K562 (cell line): ENCODE measurements around the gene SUMF2. TPM values are rescaled to one million over a fixed set of nuclear protein-coding genes. Genes with fewer than 3 reads are reported as not detected.

ENCODE experiments used
- ARNT ChIP-seq, 2 experiments: fragments of 450-650 bp; IDR thresholded peaks; 2 replicates each; pipeline ENCODE4 v1.6.1; 2016; ENCODE audit warnings: mild to moderate bottlenecking in 1 of 2
- BRD9 ChIP-seq: fragments of 450-650 bp; IDR thresholded peaks from 2 replicates; pipeline ENCODE4 v1.6.1; 2018; ENCODE audit warnings: low read depth; ENCODE audit not compliant: partially characterized antibody
- CEBPB ChIP-seq: fragments of 450-650 bp; IDR thresholded peaks from 2 replicates; pipeline ENCODE4 v1.6.1; 2016; ENCODE audit warnings: missing genetic modification characterization, missing compliant biosample characterization
- CREB1 ChIP-seq, 2 experiments: sonication (generic) in 1 of 2; formaldehyde crosslinking in 1 of 2; IDR thresholded peaks; 2 replicates each; pipeline versions ENCODE4 v1.6.1 to v1.8.0; 2012 to 2022; ENCODE audit warnings: inconsistent platforms in 1 of 2, mild to moderate bottlenecking in 1 of 2, missing genetic modification reagents in 1 of 2, moderate library complexity in 1 of 2
- CSDE1 ChIP-seq, 2 experiments: fragments of 450-650 bp; IDR thresholded peaks; 2 replicates each; pipeline ENCODE4 v1.6.1; 2016; ENCODE audit warnings: mild to moderate bottlenecking in 1 of 2
- GTF2A2 ChIP-seq: IDR thresholded peaks from 2 replicates; pipeline ENCODE4 v1.6.1; 2016; ENCODE audit warnings: mild to moderate bottlenecking, missing genetic modification characterization, missing compliant biosample characterization
- MCM5 ChIP-seq: fragments of 450-650 bp; IDR thresholded peaks from 2 replicates; pipeline ENCODE4 v1.6.1; 2016; ENCODE audit warnings: low read depth
- PCBP2 ChIP-seq: fragments of 200-400 bp; formaldehyde crosslinking; IDR thresholded peaks from 2 replicates; pipeline ENCODE4 v1.6.1; 2018; ENCODE audit warnings: low read length, low read depth, mild to moderate bottlenecking, moderate library complexity; ENCODE audit not compliant: poor library complexity, severe bottlenecking
- RAD51 ChIP-seq: fragments of 450-650 bp; IDR thresholded peaks from 2 replicates; pipeline ENCODE4 v1.7.1; 2016; ENCODE audit warnings: low read depth, mild to moderate bottlenecking, borderline replicate concordance
- STAG1 ChIP-seq: sonication (generic); formaldehyde crosslinking; IDR thresholded peaks from 2 replicates; pipeline ENCODE4 v1.5.0; 2020; ENCODE audit warnings: missing genetic modification reagents, borderline replicate concordance
- ZFP1 ChIP-seq: fragments of 450-650 bp; formaldehyde crosslinking; IDR thresholded peaks from 2 replicates; pipeline ENCODE4 v1.4.0; 2020; ENCODE audit warnings: mild to moderate bottlenecking, mixed read lengths
- ZNF146 ChIP-seq: IDR thresholded peaks from one replicate; pipeline ENCODE4 v1.6.1; 2018; ENCODE audit warnings: missing compliant biosample characterization; ENCODE audit not compliant: unreplicated experiment
- ZNF75A ChIP-seq: fragments of 450-650 bp; formaldehyde crosslinking; IDR thresholded peaks from 2 replicates; pipeline ENCODE4 v1.4.0; 2020; ENCODE audit warnings: mild to moderate bottlenecking
- polyA plus RNA-seq, 8 experiments: library from polyadenylated mRNA; depleted of rRNA in 4 of 8; stranded (reverse) in 5 of 8; unstranded in 3 of 8; fragments of >200 nt; fragmentation: Nextera tagmentation in 2 of 8; fragmentation: Illumina TruSeq in 1 of 8; extraction: Ambion mirVana in 2 of 8; extraction: Trizol in 1 of 8; gene quantifications; 2 replicates each; pipeline versions ENCODE4 v1.2.1 to v1.2.3, GENCODE V29; 2011 to 2014; ENCODE audit warnings: inconsistent platforms in 1 of 8, missing spikeins in 1 of 8
- total RNA-seq, 7 experiments: library from RNA; depleted of rRNA in 6 of 7; stranded (reverse); fragments of >200 nt in 6 of 7; fragmentation: Illumina TruSeq in 2 of 7; extraction: Trizol in 2 of 7; gene quantifications; 2 replicates each; pipeline versions ENCODE4 v1.2.1 to v1.2.3, GENCODE V29; 2011 to 2021; ENCODE audit warnings: low replicate concordance in 1 of 7
- TF ChIP-seq, protein P1 (sequence below): fragments of 250-450 bp; sonication (Bioruptor Pico); IDR thresholded peaks from 2 replicates; pipeline ENCODE4 v1.4.0; 2020; ENCODE audit warnings: borderline replicate concordance
- TF ChIP-seq, protein P2 (sequence below): fragments of 250-450 bp; sonication (Bioruptor Pico); IDR thresholded peaks from 2 replicates; pipeline ENCODE4 v1.5.0; 2021
- TF ChIP-seq, protein P3 (sequence below): fragments of 250-450 bp; sonication (Bioruptor Pico); IDR thresholded peaks from 2 replicates; pipeline ENCODE4 v1.8.0; 2021; ENCODE audit warnings: moderate library complexity, mild to moderate bottlenecking, inconsistent platforms
- TF ChIP-seq, protein P4 (sequence below): fragments of 450-650 bp; IDR thresholded peaks from 2 replicates; pipeline ENCODE4 v1.7.1; 2018; ENCODE audit warnings: mild to moderate bottlenecking, low read depth; ENCODE audit not compliant: partially characterized antibody

SUMF2 gene
- total and polyA plus RNA-seq, 9 of the 15 experiments (the other 6 are each of a cell fraction or from before 2014, with no cell fraction given), result 39.0 to 113 (median 67.7) TPM

DNA sequence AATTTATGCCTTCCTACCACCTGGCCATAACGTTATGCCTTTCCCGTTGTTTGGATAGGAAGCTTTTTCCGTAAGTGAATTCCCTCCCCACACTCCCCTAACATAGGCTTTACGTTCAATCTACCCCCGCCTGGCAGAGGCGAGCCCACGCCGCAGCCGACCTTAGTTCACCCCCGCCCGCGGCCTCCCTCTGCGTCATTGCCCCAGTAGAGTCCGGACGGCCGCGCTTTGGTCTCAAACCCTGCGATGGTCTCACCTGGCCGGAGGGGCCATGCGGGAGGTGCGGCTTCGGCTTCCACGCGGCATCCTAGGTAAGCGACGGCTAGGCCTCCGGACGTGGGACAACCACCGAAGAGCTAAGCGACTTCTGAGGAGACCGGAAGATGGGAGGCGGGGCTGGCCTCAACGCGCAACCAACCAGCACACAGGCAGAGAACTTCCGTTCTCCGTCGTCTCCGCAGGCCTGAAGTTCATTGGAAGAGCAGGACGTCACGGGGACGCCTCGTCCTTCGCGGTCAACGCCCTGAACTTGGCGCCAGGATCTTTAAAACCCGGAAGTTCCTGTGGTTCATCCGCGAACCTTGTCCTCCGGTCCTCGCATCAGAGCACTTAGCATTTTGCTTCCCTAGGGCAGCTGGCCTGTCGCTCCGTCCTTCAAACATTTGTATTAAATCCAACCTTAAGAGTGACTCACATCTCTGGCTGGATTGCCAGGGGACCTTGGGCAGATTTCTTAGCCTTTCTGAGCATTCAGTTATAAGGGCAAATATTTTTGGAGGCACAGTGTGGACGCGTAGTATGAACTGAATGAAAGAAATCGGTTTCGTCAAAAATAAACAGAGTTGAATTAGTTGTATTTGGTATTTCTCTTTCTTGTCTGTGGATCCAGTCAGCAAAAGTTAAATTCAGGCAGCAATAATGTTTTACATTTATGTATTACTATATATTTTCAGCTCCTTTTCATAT lies 42.3 kb downstream of the SUMF2 start, which contains the start of gene CHCHD2 (continued):
- TF ChIP-seq, protein P1, sequence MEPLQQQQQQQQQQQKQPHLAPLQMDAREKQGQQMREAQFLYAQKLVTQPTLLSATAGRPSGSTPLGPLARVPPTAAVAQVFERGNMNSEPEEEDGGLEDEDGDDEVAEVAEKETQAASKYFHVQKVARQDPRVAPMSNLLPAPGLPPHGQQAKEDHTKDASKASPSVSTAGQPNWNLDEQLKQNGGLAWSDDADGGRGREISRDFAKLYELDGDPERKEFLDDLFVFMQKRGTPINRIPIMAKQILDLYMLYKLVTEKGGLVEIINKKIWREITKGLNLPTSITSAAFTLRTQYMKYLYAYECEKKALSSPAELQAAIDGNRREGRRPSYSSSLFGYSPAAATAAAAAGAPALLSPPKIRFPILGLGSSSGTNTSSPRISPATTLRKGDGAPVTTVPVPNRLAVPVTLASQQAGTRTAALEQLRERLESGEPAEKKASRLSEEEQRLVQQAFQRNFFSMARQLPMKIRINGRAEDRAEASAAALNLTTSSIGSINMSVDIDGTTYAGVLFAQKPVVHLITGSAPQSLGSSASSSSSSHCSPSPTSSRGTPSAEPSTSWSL, result no peak
- TF ChIP-seq STAG1 (no peak), ZNF146 (CRISPR knock-in tag) (no peak), PCBP2 (no peak), ZNF75A (no peak), BRD9 (peak; percentile 22), CSDE1 (IDR thresholded peaks at IDR 0.05) (no peak), CEBPB (tag) (no peak), MCM5 (no peak), ARNT (IDR thresholded peaks at IDR 0.05) (no peak), GTF2A2 (0 out of 2 replicates have a peak, but pooled peaks have one; percentile 21), CREB1 (IDR thresholded peaks at IDR 0.05) (peak; percentile 75), CREB1 (CRISPR knock-in tag; IDR thresholded peaks at IDR 0.05) (peak; percentile 89), RAD51 (peak; percentile 46; the same call in 1 of the 2 replicates), ZFP1 (CRISPR knock-in tag) (no peak)
- TF ChIP-seq, protein P2, sequence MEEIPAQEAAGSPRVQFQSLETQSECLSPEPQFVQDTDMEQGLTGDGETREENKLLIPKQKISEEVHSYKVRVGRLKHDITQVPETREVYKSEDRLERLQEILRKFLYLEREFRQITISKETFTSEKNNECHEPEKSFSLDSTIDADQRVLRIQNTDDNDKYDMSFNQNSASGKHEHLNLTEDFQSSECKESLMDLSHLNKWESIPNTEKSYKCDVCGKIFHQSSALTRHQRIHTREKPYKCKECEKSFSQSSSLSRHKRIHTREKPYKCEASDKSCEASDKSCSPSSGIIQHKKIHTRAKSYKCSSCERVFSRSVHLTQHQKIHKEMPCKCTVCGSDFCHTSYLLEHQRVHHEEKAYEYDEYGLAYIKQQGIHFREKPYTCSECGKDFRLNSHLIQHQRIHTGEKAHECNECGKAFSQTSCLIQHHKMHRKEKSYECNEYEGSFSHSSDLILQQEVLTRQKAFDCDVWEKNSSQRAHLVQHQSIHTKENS, result no peak
- TF ChIP-seq, protein P3, sequence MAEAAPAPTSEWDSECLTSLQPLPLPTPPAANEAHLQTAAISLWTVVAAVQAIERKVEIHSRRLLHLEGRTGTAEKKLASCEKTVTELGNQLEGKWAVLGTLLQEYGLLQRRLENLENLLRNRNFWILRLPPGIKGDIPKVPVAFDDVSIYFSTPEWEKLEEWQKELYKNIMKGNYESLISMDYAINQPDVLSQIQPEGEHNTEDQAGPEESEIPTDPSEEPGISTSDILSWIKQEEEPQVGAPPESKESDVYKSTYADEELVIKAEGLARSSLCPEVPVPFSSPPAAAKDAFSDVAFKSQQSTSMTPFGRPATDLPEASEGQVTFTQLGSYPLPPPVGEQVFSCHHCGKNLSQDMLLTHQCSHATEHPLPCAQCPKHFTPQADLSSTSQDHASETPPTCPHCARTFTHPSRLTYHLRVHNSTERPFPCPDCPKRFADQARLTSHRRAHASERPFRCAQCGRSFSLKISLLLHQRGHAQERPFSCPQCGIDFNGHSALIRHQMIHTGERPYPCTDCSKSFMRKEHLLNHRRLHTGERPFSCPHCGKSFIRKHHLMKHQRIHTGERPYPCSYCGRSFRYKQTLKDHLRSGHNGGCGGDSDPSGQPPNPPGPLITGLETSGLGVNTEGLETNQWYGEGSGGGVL (CRISPR knock-in tag), result no peak
- TF ChIP-seq, protein P4, sequence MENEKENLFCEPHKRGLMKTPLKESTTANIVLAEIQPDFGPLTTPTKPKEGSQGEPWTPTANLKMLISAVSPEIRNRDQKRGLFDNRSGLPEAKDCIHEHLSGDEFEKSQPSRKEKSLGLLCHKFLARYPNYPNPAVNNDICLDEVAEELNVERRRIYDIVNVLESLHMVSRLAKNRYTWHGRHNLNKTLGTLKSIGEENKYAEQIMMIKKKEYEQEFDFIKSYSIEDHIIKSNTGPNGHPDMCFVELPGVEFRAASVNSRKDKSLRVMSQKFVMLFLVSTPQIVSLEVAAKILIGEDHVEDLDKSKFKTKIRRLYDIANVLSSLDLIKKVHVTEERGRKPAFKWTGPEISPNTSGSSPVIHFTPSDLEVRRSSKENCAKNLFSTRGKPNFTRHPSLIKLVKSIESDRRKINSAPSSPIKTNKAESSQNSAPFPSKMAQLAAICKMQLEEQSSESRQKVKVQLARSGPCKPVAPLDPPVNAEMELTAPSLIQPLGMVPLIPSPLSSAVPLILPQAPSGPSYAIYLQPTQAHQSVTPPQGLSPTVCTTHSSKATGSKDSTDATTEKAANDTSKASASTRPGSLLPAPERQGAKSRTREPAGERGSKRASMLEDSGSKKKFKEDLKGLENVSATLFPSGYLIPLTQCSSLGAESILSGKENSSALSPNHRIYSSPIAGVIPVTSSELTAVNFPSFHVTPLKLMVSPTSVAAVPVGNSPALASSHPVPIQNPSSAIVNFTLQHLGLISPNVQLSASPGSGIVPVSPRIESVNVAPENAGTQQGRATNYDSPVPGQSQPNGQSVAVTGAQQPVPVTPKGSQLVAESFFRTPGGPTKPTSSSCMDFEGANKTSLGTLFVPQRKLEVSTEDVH, result peak; percentile 91
